GM06990 (cell line): ENCODE data around the gene ZFYVE9.

Experiments used
- DNase-seq: peaks from one replicate; pipeline ENCODE4 v3.0.0-alpha.2; 2011; ENCODE audit not compliant: insufficient read length; ENCODE audit errors: extremely low read depth
- H3K27me3 ChIP-seq: replicated peaks from 2 replicates; pipeline ENCODE4 v1.6.0; 2011; ENCODE audit warnings: low read length; ENCODE audit not compliant: control insufficient read depth, insufficient read depth
- H3K36me3 ChIP-seq: 2 replicates; pipeline ENCODE4 v1.5.1; 2011; ENCODE audit warnings: low read length; ENCODE audit not compliant: control insufficient read depth, insufficient read depth
- H3K4me3 ChIP-seq: replicated peaks from 2 replicates; pipeline ENCODE4 v1.5.1; 2011; ENCODE audit warnings: low read depth, mild to moderate bottlenecking, control low read depth, low read length
- TF ChIP-seq, protein P1 (sequence below): IDR thresholded peaks from 2 replicates; pipeline ENCODE4 v1.5.1; 2011; ENCODE audit warnings: low read length, control low read depth, mild to moderate bottlenecking, inconsistent platforms; ENCODE audit not compliant: insufficient read depth, poor library complexity, severe bottlenecking

The ZFYVE9 gene

GRCh38 chr1:52243221-52243987 is 101.5 kb downstream of the ZFYVE9 start:
- H3K27me3 ChIP-seq, result no peaks in the 10 kb centered on the region
- no peak for DNase-seq
- no peaks in the 10 kb centered on the region for H3K36me3 ChIP-seq
- TF ChIP-seq, protein P1, sequence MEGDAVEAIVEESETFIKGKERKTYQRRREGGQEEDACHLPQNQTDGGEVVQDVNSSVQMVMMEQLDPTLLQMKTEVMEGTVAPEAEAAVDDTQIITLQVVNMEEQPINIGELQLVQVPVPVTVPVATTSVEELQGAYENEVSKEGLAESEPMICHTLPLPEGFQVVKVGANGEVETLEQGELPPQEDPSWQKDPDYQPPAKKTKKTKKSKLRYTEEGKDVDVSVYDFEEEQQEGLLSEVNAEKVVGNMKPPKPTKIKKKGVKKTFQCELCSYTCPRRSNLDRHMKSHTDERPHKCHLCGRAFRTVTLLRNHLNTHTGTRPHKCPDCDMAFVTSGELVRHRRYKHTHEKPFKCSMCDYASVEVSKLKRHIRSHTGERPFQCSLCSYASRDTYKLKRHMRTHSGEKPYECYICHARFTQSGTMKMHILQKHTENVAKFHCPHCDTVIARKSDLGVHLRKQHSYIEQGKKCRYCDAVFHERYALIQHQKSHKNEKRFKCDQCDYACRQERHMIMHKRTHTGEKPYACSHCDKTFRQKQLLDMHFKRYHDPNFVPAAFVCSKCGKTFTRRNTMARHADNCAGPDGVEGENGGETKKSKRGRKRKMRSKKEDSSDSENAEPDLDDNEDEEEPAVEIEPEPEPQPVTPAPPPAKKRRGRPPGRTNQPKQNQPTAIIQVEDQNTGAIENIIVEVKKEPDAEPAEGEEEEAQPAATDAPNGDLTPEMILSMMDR, result no peak
- H3K4me3 ChIP-seq, result no peak overlapping the region

DNA sequence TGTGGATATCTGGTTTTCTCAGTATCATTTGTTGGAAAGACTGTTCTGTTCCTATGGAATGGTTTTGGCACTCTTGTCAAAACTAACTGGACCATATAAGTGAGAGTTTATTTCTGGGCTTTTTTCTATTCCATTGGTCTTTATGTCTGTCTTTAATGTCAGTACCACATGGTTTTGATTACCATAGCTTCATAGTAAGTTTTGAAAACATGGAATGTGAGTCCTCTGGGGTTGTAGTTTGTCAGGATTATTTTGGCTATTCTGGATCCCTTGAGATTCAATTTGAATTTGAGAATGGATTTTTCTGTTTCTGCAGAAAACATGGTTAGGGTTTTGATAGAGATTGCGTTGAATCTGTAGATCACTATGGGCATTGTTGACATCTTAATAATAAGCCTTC is 107.9 kb downstream of the ZFYVE9 start:
- H3K36me3 ChIP-seq, result no peaks in the 10 kb centered on the region
- H3K27me3 ChIP-seq, result no peaks in the 10 kb centered on the region
- DNase-seq, result no peak
- TF ChIP-seq, protein P1, result no peak
- no peak overlapping the region for H3K4me3 ChIP-seq

GRCh38 chr1:52253421-52253820 is 111.5 kb downstream of the ZFYVE9 start:
- no peaks in the 10 kb centered on the region for H3K36me3 ChIP-seq
- no peak overlapping the region for H3K4me3 ChIP-seq
- DNase-seq, result no peak
- H3K27me3 ChIP-seq, result no peaks in the 10 kb centered on the region
- TF ChIP-seq, protein P1, result no peak

GRCh38 chr1:52259886-52260285 is 118.0 kb downstream of the ZFYVE9 start:
- no peaks in the 10 kb centered on the region for H3K36me3 ChIP-seq
- no peak overlapping the region for H3K4me3 ChIP-seq
- TF ChIP-seq, protein P1, result no peak
- DNase-seq, result no peak
- no peaks in the 10 kb centered on the region for H3K27me3 ChIP-seq

- TF ChIP-seq, protein P1, result no peak
- no peak overlapping the region for H3K4me3 ChIP-seq
- no peak for DNase-seq
- no peaks in the 10 kb centered on the region for H3K36me3 ChIP-seq
- no peaks in the 10 kb centered on the region for H3K27me3 ChIP-seq
These were observed 121.4 kb downstream of the ZFYVE9 start for GRCh38 chr1:52263153-52263910.
